ENCODE measurements around the gene SFXN3. TPM values are rescaled to one million over a fixed set of nuclear protein-coding genes. Genes with fewer than 3 reads are reported as not detected.

SFXN3 gene
- total and polyA plus RNA-seq, 2 of the 13 experiments (the other 11 are each of a cell fraction or from before 2014, with no cell fraction given) = 16.8 to 71.5 TPM

GRCh38 chr10:101042667-101043362 is 11.8 kb downstream of the SFXN3 start (continued):
- TF ChIP-seq ZNF318 (CRISPR knock-in tag; IDR thresholded peaks at IDR 0.05) (0 out of 2 replicates have a peak, but pooled peaks have one; percentile 9), SP5 (CRISPR knock-in tag; IDR thresholded peaks at IDR 0.05; ENCODE audit: borderline replicate concordance, low read depth) (peak; percentile 94), PRDM15 (CRISPR knock-in tag; IDR thresholded peaks at IDR 0.05) (peak; percentile 97), ZNF501 (CRISPR knock-in tag; IDR thresholded peaks at IDR 0.05) (peak; percentile 95), ZFP90 (CRISPR knock-in tag; IDR thresholded peaks at IDR 0.05; ENCODE audit: borderline replicate concordance) (peak; percentile 57; the same call in 1 of the 2 replicates), TRIM22 (IDR thresholded peaks at IDR 0.05) (no peak), PAX8 (CRISPR knock-in tag; IDR thresholded peaks at IDR 0.05; ENCODE audit: borderline replicate concordance) (no peak), MIXL1 (CRISPR knock-in tag; IDR thresholded peaks at IDR 0.05) (no peak), ZNF543 (CRISPR knock-in tag; IDR thresholded peaks at IDR 0.05) (no peak), EHMT2 (IDR thresholded peaks at IDR 0.05; ENCODE audit: borderline replicate concordance, low read depth, low read length) (no peak), FUBP1 (CRISPR knock-in tag; IDR thresholded peaks at IDR 0.05; ENCODE audit: borderline replicate concordance) (no peak), ZC3H13 (CRISPR knock-in tag; IDR thresholded peaks at IDR 0.05) (no peak), ZBTB7A (CRISPR knock-in tag; IDR thresholded peaks at IDR 0.05) (no peak)
